Karpas-422 (cell line): Measurements from ENCODE around the gene AKAP7. TPM values are rescaled to one million over a fixed set of nuclear protein-coding genes. Genes with fewer than 3 reads are reported as not detected.

Experiments used
- DNase-seq: peaks from one replicate; pipeline ENCODE4 v3.0.0-alpha.2; 2015
- H2AFZ ChIP-seq: fragments of 200-600 bp; sonication (generic); 2 replicates; pipeline ENCODE4 v1.6.1; 2014; ENCODE audit warnings: antibody characterized with exemption, low read length, mixed read lengths
- H3K27ac ChIP-seq: fragments of 200-600 bp; sonication (generic); 2 replicates; pipeline ENCODE4 v1.5.1; 2014; ENCODE audit warnings: mild to moderate bottlenecking, low read length, moderate library complexity
- H3K27me3 ChIP-seq: fragments of 200-600 bp; sonication (generic); 2 replicates; pipeline ENCODE4 v1.6.1; 2014; ENCODE audit warnings: low read length, mixed read lengths
- H3K36me3 ChIP-seq: fragments of 200-600 bp; sonication (generic); 2 replicates; pipeline ENCODE4 v1.6.1; 2014; ENCODE audit warnings: low read length, mixed read lengths; ENCODE audit not compliant: insufficient read depth
- H3K4me1 ChIP-seq: fragments of 200-600 bp; sonication (generic); 2 replicates; pipeline ENCODE4 v1.6.1; 2014; ENCODE audit warnings: mild to moderate bottlenecking, low read length, mixed read lengths
- H3K4me2 ChIP-seq: fragments of 200-600 bp; sonication (generic); 2 replicates; pipeline ENCODE4 v1.6.1; 2014; ENCODE audit warnings: low read length, low read depth, mild to moderate bottlenecking; ENCODE audit not compliant: poor library complexity, severe bottlenecking
- H3K4me3 ChIP-seq: fragments of 200-600 bp; sonication (generic); 2 replicates; pipeline ENCODE4 v1.5.1; 2014; ENCODE audit warnings: mild to moderate bottlenecking, antibody characterized with exemption, low read length, mixed read lengths
- H3K79me2 ChIP-seq: fragments of 200-600 bp; sonication (generic); 2 replicates; pipeline ENCODE4 v1.6.1; 2014; ENCODE audit warnings: mild to moderate bottlenecking, low read length, mixed read lengths
- H3K9ac ChIP-seq: fragments of 200-600 bp; sonication (generic); 2 replicates; pipeline ENCODE4 v1.6.0; 2014; ENCODE audit warnings: low read length
- H3K9me2 ChIP-seq: fragments of 200-600 bp; sonication (generic), shearing (Covaris generic); replicated peaks from 2 replicates; pipeline ENCODE4 v1.6.0; 2014; ENCODE audit warnings: mild to moderate bottlenecking, low read length, moderate library complexity; ENCODE audit not compliant: insufficient read depth
- H3K9me3 ChIP-seq: fragments of 300-700, 200-600 bp; sonication (generic); 2 replicates; pipeline ENCODE4 v1.6.1; 2014; ENCODE audit warnings: low read length, mixed read lengths
- H4K20me1 ChIP-seq: fragments of 200-600 bp; sonication (generic); 2 replicates; pipeline ENCODE4 v1.6.1; 2014; ENCODE audit warnings: mild to moderate bottlenecking, antibody characterized with exemption, low read length, low read depth; ENCODE audit not compliant: insufficient read depth
- total RNA-seq: library from RNA; depleted of rRNA; stranded (reverse); fragments of >200 nt; shearing (Covaris generic); gene quantifications from 2 replicates; pipeline ENCODE4 v1.2.3, GENCODE V29; 2014; ENCODE audit warnings: low replicate concordance

AKAP7 gene
- total RNA-seq, 1 experiment from 2014 or later: not detected

GRCh38 chr6:131268303-131268702, 133.0 kb downstream of the AKAP7 start:
- Histone ChIP-seq H3K4me1 (no peaks in the 10 kb centered on the region), H3K4me2 (no peak overlapping the region), H3K27ac (no peak overlapping the region), H4K20me1 (no peaks in the 10 kb centered on the region), H3K4me3 (no peak overlapping the region), H2AFZ (no peak overlapping the region), H3K36me3 (no peaks in the 10 kb centered on the region), H3K9me2 (no peaks in the 10 kb centered on the region), H3K79me2 (no peaks in the 10 kb centered on the region), H3K9ac (no peak overlapping the region), H3K27me3 (no peaks in the 10 kb centered on the region), H3K9me3 (no peaks in the 10 kb centered on the region)
- no peak for DNase-seq

- no peaks in the 10 kb centered on the region for H3K4me1 ChIP-seq
- no peaks in the 10 kb centered on the region for H3K27me3 ChIP-seq
- no peak overlapping the region for H3K4me2 ChIP-seq
- H3K9ac ChIP-seq: no peak overlapping the region
- H2AFZ ChIP-seq: no peak overlapping the region
- H3K79me2 ChIP-seq: no peaks in the 10 kb centered on the region
- no peaks in the 10 kb centered on the region for H4K20me1 ChIP-seq
- no peak for DNase-seq
- no peaks in the 10 kb centered on the region for H3K9me2 ChIP-seq
- H3K4me3 ChIP-seq: no peak overlapping the region
- no peaks in the 10 kb centered on the region for H3K36me3 ChIP-seq
- no peak overlapping the region for H3K27ac ChIP-seq
- no peaks in the 10 kb centered on the region for H3K9me3 ChIP-seq
These were observed 134.5 kb downstream of the AKAP7 start for GRCh38 chr6:131269565-131270391.

- Histone ChIP-seq H2AFZ (no peak overlapping the region), H3K4me3 (no peak overlapping the region), H3K4me1 (no peaks in the 10 kb centered on the region)
These were observed 135.3 kb downstream of the AKAP7 start for GRCh38 chr6:131270534-131270933.

GRCh38 chr6:131275273-131275672, 140.0 kb downstream of the AKAP7 start:
- Histone ChIP-seq H3K9ac (no peak overlapping the region), H3K9me3 (no peaks in the 10 kb centered on the region), H2AFZ (no peak overlapping the region), H3K36me3 (no peaks in the 10 kb centered on the region), H3K9me2 (no peaks in the 10 kb centered on the region), H3K4me1 (no peaks in the 10 kb centered on the region), H3K79me2 (no peaks in the 10 kb centered on the region), H3K4me2 (no peak overlapping the region), H4K20me1 (no peaks in the 10 kb centered on the region), H3K4me3 (no peak overlapping the region), H3K27ac (no peak overlapping the region), H3K27me3 (no peaks in the 10 kb centered on the region)
- DNase-seq: no peak

More at GRCh38 chr6:131270534-131270933, 135.3 kb downstream of the AKAP7 start:
- Histone ChIP-seq H3K36me3 (no peaks in the 10 kb centered on the region), H3K9me3 (no peaks in the 10 kb centered on the region), H3K27me3 (no peaks in the 10 kb centered on the region), H3K9ac (no peak overlapping the region), H3K9me2 (no peaks in the 10 kb centered on the region), H4K20me1 (no peaks in the 10 kb centered on the region), H3K79me2 (no peaks in the 10 kb centered on the region), H3K27ac (no peak overlapping the region), H3K4me2 (no peak overlapping the region)
- no peak for DNase-seq

- Histone ChIP-seq H2AFZ (no peak overlapping the region), H3K36me3 (no peaks in the 10 kb centered on the region), H3K9me2 (no peaks in the 10 kb centered on the region), H3K79me2 (no peaks in the 10 kb centered on the region), H3K9me3 (no peaks in the 10 kb centered on the region), H3K27me3 (no peaks in the 10 kb centered on the region), H3K4me2 (no peak overlapping the region), H3K4me1 (no peaks in the 10 kb centered on the region), H4K20me1 (no peaks in the 10 kb centered on the region), H3K9ac (no peak overlapping the region), H3K4me3 (no peak overlapping the region), H3K27ac (no peak overlapping the region)
- DNase-seq: no peak
These were observed 142.3 kb downstream of the AKAP7 start for GRCh38 chr6:131277591-131277990.

GRCh38 chr6:131281471-131282270, 146.4 kb downstream of the AKAP7 start:
- Histone ChIP-seq H3K9ac (no peak overlapping the region), H3K27ac (no peak overlapping the region), H3K4me2 (no peak overlapping the region), H2AFZ (no peak overlapping the region), H4K20me1 (no peaks in the 10 kb centered on the region), H3K4me1 (no peaks in the 10 kb centered on the region), H3K9me2 (no peaks in the 10 kb centered on the region), H3K79me2 (no peaks in the 10 kb centered on the region), H3K36me3 (no peaks in the 10 kb centered on the region), H3K9me3 (no peaks in the 10 kb centered on the region), H3K4me3 (no peak overlapping the region), H3K27me3 (no peaks in the 10 kb centered on the region)
- DNase-seq: no peak

GRCh38 chr6:131282365-131282764, 147.1 kb downstream of the AKAP7 start:
- Histone ChIP-seq H3K4me2 (no peak overlapping the region), H2AFZ (no peak overlapping the region), H3K79me2 (no peaks in the 10 kb centered on the region), H3K9me2 (no peaks in the 10 kb centered on the region), H3K4me1 (no peaks in the 10 kb centered on the region), H3K9ac (no peak overlapping the region), H3K27me3 (no peaks in the 10 kb centered on the region), H3K27ac (no peak overlapping the region), H4K20me1 (no peaks in the 10 kb centered on the region), H3K9me3 (no peaks in the 10 kb centered on the region), H3K36me3 (no peaks in the 10 kb centered on the region), H3K4me3 (no peak overlapping the region)
- DNase-seq: no peak

GRCh38 chr6:131283466-131284175, 148.4 kb downstream of the AKAP7 start:
- Histone ChIP-seq H3K9me3 (no peaks in the 10 kb centered on the region), H3K4me2 (no peak overlapping the region), H3K4me3 (no peak overlapping the region), H3K9me2 (no peaks in the 10 kb centered on the region), H3K36me3 (no peaks in the 10 kb centered on the region), H3K79me2 (no peaks in the 10 kb centered on the region), H3K27ac (no peak overlapping the region), H4K20me1 (no peaks in the 10 kb centered on the region), H3K27me3 (no peaks in the 10 kb centered on the region), H3K9ac (no peak overlapping the region), H3K4me1 (no peaks in the 10 kb centered on the region), H2AFZ (no peak overlapping the region)
- DNase-seq: no peak
